DOHH2 (cell line): Measurements from ENCODE around the gene AFMID.

Source experiments
- H3F3A ChIP-seq: fragments of 200-600 bp; sonication (generic), shearing (Covaris generic); 2 replicates; pipeline ENCODE4 v1.6.0; 2016; ENCODE audit warnings: antibody characterized with exemption, mild to moderate bottlenecking; ENCODE audit not compliant: control insufficient read depth, insufficient read depth
- H3K27ac ChIP-seq: fragments of 200-600 bp; sonication (generic); 2 replicates; pipeline ENCODE4 v1.5.1; 2014; ENCODE audit warnings: low read depth, mild to moderate bottlenecking, low read length, moderate library complexity
- H3K27me3 ChIP-seq: fragments of 200-600 bp; sonication (generic); 2 replicates; pipeline ENCODE4 v1.6.1; 2014; ENCODE audit warnings: mild to moderate bottlenecking, low read length, mixed read lengths; ENCODE audit not compliant: control insufficient read depth
- H3K36me3 ChIP-seq: fragments of 200-600 bp; sonication (generic); 2 replicates; pipeline ENCODE4 v1.6.1; 2014; ENCODE audit warnings: mild to moderate bottlenecking, low read length, moderate library complexity, mixed read lengths; ENCODE audit not compliant: control insufficient read depth
- H3K4me1 ChIP-seq: fragments of 200-600 bp; sonication (generic); 2 replicates; pipeline ENCODE4 v1.6.1; 2014; ENCODE audit warnings: mild to moderate bottlenecking, low read length, mixed read lengths; ENCODE audit not compliant: control insufficient read depth
- H3K4me2 ChIP-seq: fragments of 200-600 bp; sonication (generic); 2 replicates; pipeline ENCODE4 v1.6.0; 2014; ENCODE audit warnings: mild to moderate bottlenecking, low read length, moderate library complexity
- H3K4me3 ChIP-seq: fragments of 200-600 bp; sonication (generic); 2 replicates; pipeline ENCODE4 v1.5.1; 2014; ENCODE audit warnings: mild to moderate bottlenecking, low read length, mixed read lengths
- H3K79me2 ChIP-seq: fragments of 200-600 bp; sonication (generic); 2 replicates; pipeline ENCODE4 v1.6.1; 2014; ENCODE audit warnings: mild to moderate bottlenecking, low read length, mixed read lengths; ENCODE audit not compliant: control insufficient read depth
- H3K9me2 ChIP-seq: fragments of 200-600 bp; sonication (generic); replicated peaks from 2 replicates; pipeline ENCODE4 v1.6.1; 2014; ENCODE audit warnings: mild to moderate bottlenecking, low read length, mixed read lengths; ENCODE audit not compliant: control insufficient read depth
- H3K9me3 ChIP-seq: fragments of 200-600 bp; sonication (generic); 2 replicates; pipeline ENCODE4 v1.6.1; 2014; ENCODE audit warnings: antibody characterized with exemption, low read length, mixed read lengths; ENCODE audit not compliant: control insufficient read depth, insufficient read depth
- H4K20me1 ChIP-seq: fragments of 200-600 bp; sonication (generic); 2 replicates; pipeline ENCODE4 v1.6.0; 2014; ENCODE audit warnings: low read depth, mild to moderate bottlenecking, antibody characterized with exemption, low read length, moderate library complexity; ENCODE audit not compliant: control insufficient read depth, insufficient read depth
- EZH2phosphoT487 ChIP-seq: fragments of 200-600 bp; sonication (generic); IDR thresholded peaks from 2 replicates; pipeline ENCODE4 v1.6.1; 2017; ENCODE audit warnings: borderline replicate concordance, mild to moderate bottlenecking, antibody characterized with exemption, low read length, moderate library complexity, mixed read lengths
- TF ChIP-seq, protein P1 (sequence below): fragments of 200-600 bp; sonication (generic); IDR thresholded peaks from one replicate; pipeline ENCODE4 v1.5.1; 2014; ENCODE audit warnings: antibody characterized with exemption, mild to moderate bottlenecking, low read depth, low read length; ENCODE audit not compliant: poor library complexity, severe bottlenecking

AFMID gene

DNA sequence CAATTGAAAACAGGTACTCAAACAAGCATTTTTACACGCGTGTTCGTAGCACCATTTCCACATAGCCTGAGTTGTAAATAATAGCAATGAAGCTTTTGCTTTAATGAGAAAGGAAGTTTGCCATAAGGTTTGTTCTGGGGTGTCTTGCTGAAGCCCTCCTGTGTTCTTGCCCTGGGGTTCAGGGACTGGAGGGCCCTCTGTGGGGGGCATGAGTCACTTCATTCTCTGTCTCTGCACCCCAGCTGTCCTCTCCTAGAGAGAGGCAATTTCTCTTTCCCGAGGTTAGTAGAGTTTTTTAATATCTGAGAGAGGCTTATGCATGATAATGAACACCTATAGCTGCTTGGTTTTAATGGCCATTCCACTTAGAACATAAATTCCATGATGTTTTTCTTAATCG, 9.6 kb downstream of the AFMID start:
- Histone ChIP-seq H3K79me2 (peaks cover 88% of the 10 kb centered on the region), H3K27me3 (no peaks in the 10 kb centered on the region), H3K9me2 (no peaks in the 10 kb centered on the region), H3K4me1 (peaks cover 43% of the 10 kb centered on the region), H3K4me3 (no peak overlapping the region), H3K9me3 (no peaks in the 10 kb centered on the region), H3K4me2 (no peak overlapping the region), H3K27ac (no peak overlapping the region), H3F3A (peaks cover 7% of the 10 kb centered on the region; the same call in 1 of the 2 replicates), H3K36me3 (peaks cover 78% of the 10 kb centered on the region), H4K20me1 (peaks cover 9% of the 10 kb centered on the region; the same call in 1 of the 2 replicates)
- TF ChIP-seq, protein P1, sequence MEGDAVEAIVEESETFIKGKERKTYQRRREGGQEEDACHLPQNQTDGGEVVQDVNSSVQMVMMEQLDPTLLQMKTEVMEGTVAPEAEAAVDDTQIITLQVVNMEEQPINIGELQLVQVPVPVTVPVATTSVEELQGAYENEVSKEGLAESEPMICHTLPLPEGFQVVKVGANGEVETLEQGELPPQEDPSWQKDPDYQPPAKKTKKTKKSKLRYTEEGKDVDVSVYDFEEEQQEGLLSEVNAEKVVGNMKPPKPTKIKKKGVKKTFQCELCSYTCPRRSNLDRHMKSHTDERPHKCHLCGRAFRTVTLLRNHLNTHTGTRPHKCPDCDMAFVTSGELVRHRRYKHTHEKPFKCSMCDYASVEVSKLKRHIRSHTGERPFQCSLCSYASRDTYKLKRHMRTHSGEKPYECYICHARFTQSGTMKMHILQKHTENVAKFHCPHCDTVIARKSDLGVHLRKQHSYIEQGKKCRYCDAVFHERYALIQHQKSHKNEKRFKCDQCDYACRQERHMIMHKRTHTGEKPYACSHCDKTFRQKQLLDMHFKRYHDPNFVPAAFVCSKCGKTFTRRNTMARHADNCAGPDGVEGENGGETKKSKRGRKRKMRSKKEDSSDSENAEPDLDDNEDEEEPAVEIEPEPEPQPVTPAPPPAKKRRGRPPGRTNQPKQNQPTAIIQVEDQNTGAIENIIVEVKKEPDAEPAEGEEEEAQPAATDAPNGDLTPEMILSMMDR, result no peak
- TF ChIP-seq EZH2phosphoT487, result no peak

DNA sequence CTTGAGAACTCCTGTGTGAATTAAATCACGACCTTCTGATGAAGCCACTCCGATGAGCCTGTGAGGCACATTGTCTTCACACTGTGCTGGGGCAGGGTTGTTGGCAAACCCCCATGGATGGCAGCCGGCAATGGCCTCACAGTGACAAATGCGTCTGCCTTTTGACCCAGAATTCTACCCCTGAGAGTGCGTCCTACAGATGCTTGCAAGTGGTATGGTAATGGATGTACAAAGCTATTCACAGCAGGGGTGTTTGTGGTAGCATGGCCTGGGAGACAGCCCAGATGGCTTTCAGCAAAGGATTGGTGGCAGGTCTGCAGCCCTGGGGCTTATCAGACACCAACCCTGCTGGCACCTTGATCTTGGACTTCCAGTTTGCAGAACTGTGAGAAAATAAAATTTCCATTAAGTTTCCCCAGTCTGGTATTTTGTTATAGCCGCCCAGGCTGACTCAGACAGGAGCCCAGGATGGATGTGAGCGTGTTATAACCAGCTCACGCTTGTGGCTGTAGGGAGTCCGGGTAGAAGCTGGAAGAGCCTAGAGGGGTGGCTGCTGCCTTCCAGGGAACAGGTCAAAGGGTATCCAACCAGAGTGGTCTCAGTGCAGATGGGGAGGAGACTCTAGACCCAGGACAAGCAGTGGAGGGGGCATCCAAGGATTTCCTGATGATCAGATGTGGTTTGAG, 10.1 kb downstream of the AFMID start:
- Histone ChIP-seq H3K27me3 (no peaks in the 10 kb centered on the region), H3K27ac (no peak overlapping the region), H3K79me2 (peaks cover 82% of the 10 kb centered on the region), H3K4me2 (no peak overlapping the region), H3K9me2 (no peaks in the 10 kb centered on the region), H3K36me3 (peaks cover 75% of the 10 kb centered on the region), H3K9me3 (no peaks in the 10 kb centered on the region), H3K4me1 (peaks cover 37% of the 10 kb centered on the region), H3F3A (peaks cover 7% of the 10 kb centered on the region; the same call in 1 of the 2 replicates), H3K4me3 (no peak overlapping the region), H4K20me1 (peaks cover 9% of the 10 kb centered on the region; the same call in 1 of the 2 replicates)
- TF ChIP-seq, protein P1, result no peak

DNA sequence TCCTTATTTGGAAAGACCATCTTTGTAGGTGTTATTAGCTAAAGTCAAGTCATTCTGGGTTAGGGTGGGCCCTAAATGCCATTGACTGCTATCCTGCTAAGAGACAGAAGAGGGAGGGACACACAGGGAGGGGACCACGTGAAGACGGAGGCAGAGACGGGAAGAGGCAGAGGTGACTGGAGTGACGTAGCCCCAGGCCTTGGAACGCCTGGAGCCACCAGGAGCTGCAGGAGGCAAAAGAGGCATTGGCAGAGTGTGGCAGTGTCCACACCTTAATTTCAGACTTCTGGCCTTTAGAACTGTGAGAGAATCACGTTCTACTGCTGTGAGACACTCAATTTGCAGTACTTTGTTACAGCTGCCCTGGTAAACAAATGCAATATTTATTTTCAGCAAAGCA, 13.3 kb downstream of the AFMID start:
- TF ChIP-seq, protein P1, result no peak
- TF ChIP-seq EZH2phosphoT487, result no peak
- Histone ChIP-seq H3K9me3 (no peaks in the 10 kb centered on the region), H3K27me3 (no peaks in the 10 kb centered on the region), H3K9me2 (no peaks in the 10 kb centered on the region), H4K20me1 (peaks cover 9% of the 10 kb centered on the region; the same call in 1 of the 2 replicates), H3K36me3 (peaks cover 72% of the 10 kb centered on the region), H3K4me3 (no peak overlapping the region), H3K27ac (no peak overlapping the region), H3F3A (peaks cover 7% of the 10 kb centered on the region), H3K79me2 (peaks cover 52% of the 10 kb centered on the region), H3K4me1 (peaks cover 17% of the 10 kb centered on the region), H3K4me2 (no peak overlapping the region)
